CD4-positive, alpha-beta T cell treated with Interleukin-21 for 1 hour (primary cell): Measurements from ENCODE around the gene GSTP1.
"Not testable (repeated sequence)": the region's sequence is repeated elsewhere in the genome, so short reads cannot be mapped to it uniquely, and the experiment has no call there.

Experiments used
- DNase-seq: peaks from one replicate; pipeline ENCODE4 v3.0.0-alpha.2; 2020

GSTP1 gene

GRCh38 chr11:67616431-67617242 is 33.0 kb downstream of the GSTP1 start:
- no peak for DNase-seq

GRCh38 chr11:67617243-67617953 is 33.8 kb downstream of the GSTP1 start:
- no peak for DNase-seq

DNA sequence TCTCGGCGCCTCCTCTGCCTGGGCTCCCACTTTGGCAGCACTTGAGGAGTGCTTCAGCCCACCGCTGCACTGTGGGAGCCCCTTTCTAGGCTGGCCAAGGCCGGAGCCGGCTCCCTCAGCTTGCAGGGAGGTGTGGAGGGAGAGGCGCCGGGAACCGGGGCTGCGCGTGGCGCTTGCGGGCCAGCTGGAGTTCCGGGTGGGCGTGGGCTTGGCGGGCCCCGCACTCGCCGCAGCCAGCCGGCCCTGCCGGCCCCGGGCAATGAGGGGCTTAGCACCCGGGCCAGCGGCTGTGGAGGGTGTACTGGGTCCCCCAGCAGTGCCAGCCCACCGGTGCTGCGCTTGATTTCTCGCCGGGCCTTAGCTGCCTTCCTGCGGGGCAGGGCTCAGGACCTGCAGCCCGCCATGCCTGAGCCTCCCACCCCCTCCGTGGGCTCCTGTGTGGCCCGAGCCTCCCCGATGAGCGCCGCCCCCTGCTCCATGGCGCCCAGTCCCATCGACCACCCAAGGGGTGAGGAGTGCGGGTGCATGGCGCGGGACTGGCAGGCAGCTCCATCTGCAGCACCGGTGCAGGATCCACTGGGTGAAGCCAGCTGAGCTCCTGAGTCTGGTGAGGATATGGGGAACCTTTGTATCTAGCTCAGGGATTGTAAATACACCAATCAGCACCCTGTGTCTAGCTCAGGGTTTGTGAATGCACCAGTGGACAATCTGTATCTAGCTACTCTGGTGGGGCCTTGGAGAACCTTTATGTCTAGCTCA is 35.5 kb downstream of the GSTP1 start:
- DNase-seq: not testable (repeated sequence)

GRCh38 chr11:67619683-67620618 is 36.3 kb downstream of the GSTP1 start:
- not testable (repeated sequence) for DNase-seq

DNA sequence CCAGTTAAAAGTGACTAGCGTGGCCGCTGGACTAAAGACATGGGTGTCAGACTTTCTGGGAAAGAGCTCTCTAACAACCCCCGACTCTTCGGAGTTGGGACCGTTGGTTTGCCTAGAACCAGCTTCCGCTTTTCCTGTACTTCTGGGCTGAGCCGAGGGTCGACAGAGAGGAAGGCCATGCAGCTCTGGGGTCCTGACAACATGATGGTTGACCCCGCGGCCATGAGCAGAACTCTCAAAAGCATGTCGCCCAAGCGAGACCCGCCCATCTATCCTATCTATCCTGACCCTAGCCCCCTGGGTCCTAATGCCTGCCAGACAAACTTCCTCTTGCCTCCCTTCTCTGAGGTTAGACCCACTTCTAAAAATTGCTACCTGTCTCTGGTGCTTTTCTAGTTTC is 37.0 kb downstream of the GSTP1 start:
- not testable (repeated sequence) for DNase-seq

DNA sequence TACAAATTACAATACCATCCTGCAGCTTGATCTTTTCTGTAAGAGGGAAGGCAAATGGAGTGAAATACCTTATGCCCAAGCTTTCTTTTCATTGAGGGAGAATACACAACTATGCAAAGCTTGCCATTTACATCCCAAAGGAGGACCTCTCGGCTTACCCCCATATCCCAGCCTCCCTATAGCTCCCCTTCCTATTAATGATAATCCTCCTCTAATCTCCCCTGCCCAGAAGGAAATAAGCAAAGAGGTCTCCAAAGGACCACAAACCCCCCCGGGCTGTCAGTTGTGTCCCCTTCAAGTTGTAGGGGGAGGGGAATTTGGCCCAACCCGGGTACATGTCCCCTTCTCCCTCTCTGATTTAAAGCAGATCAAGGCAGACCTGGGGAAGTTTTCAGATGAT is 38.3 kb downstream of the GSTP1 start:
- not testable (repeated sequence) for DNase-seq

DNA sequence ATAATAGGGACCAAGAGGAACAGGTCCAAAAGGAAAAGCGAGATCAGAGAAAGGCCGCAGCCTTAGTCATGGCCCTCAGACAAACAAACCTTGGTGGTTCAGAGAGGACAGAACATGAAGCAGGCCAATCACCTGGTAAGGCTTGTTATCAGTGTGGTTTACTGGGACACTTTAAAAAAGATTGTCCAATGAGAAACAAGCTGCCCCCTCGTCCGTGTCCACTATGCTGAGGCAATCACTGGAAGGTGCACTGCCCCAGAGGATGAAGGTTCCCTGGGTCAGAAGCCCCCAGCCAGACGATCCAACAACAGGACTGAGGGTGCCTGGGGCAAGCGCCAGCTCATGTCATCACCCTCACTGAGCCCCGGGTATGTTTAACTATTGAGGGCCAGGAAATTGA is 39.3 kb downstream of the GSTP1 start:
- not testable (repeated sequence) for DNase-seq

GRCh38 chr11:67623795-67624194 is 40.2 kb downstream of the GSTP1 start:
- DNase-seq: not testable (repeated sequence)

- not testable (repeated sequence) for DNase-seq
These were observed 42.7 kb downstream of the GSTP1 start for GRCh38 chr11:67626131-67626833.

GRCh38 chr11:67626970-67627369 is 43.4 kb downstream of the GSTP1 start:
- no peak for DNase-seq

DNA sequence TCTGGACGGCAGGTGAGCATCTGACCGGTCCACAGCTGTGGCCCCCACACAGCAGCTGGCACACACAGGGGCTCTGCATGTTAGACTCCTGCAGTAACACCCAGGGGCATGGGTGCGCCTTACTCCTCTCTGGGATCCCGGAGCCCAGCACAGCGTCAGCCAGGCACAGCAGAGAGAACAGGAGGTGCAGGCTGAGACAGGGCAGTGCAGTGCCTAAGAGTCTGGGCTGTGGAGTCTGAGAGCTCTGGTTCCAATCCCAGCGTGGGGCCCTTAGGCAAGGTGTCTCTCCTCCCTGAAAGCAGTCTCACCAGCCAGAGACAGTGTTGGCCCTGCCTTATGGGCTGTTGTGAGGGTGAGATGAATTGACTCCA is 43.8 kb downstream of the GSTP1 start:
- DNase-seq: no peak

DNA sequence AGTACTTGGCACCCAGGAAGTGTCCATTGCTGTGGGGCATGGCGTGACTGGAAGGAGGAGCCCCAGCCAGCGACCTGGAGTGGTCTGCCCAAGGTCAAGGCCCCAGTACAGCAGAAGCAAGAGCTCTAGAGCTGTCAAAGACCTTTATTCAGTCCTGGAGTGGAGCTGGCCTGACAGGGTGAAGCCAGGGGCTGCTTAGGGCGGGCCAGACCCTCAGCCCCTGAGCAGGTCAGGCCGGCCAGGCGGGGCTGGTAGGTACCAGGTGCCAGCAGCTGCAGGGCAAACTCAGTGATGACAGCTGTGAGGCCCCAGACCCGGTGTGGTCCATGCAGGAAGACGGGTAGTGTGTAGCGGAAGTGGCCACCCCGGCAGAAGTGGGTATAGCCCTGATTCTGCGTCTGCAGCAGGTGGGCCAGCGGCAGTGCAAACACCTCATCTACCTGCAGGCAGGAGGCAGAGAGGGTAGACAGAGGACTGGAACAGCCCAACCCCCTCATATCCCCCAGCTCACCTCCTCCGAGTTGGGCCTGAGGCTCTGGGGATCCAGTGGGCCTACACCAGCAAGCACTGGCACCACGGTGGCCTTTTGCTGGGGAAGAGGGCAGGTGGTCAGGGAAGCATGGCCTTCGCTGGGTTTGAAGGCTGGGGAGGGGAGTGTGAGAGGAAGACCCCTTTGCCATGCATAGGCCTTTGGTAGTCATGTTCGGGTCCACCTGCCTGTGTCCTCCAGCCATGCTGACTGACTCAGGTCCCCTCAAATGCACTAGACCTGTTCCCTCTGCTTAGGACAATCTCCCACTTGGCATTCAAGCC is 44.4 kb downstream of the GSTP1 start:
- no peak for DNase-seq

DNA sequence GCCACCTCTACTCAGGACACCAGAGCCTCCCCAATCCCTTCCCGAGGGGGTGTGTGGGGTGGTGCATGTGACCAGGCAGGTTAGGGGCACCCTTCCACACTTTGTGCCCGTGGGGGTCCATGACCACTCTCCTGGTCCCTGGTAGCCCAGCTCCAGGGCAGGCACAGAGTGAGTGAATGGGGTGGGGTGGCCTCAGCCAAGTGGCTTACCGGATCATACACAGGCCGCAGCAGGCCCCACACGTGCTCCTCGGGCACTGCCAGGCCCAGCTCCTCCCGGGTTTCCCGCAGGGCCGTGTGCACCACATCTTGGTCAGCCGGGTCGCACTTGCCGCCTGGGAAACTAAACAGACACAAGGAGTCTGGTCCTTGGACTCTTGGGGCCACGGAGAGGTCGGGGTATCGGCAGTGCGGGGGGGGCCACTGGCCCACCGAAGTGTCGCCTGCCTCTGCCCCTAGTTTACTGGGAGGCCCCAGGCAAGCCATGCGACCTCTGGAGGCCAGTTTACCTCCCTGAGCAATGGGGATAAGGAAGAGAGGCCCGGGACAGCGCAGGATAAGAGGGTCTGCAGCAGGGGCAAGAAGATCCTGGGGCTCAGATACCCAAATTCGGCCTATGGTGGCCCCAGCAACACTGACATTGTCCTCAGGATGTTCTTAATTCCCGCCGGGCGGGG is 45.2 kb downstream of the GSTP1 start:
- no peak for DNase-seq

- DNase-seq: peak; percentile 89
These were observed 46.0 kb downstream of the GSTP1 start, which contains the start of gene NUDT8 for GRCh38 chr11:67629386-67630227. Gene NUDT8 (minus strand): TSS chr11:67629937. CDS start chr11:67629911, 26 bp downstream.

DNA sequence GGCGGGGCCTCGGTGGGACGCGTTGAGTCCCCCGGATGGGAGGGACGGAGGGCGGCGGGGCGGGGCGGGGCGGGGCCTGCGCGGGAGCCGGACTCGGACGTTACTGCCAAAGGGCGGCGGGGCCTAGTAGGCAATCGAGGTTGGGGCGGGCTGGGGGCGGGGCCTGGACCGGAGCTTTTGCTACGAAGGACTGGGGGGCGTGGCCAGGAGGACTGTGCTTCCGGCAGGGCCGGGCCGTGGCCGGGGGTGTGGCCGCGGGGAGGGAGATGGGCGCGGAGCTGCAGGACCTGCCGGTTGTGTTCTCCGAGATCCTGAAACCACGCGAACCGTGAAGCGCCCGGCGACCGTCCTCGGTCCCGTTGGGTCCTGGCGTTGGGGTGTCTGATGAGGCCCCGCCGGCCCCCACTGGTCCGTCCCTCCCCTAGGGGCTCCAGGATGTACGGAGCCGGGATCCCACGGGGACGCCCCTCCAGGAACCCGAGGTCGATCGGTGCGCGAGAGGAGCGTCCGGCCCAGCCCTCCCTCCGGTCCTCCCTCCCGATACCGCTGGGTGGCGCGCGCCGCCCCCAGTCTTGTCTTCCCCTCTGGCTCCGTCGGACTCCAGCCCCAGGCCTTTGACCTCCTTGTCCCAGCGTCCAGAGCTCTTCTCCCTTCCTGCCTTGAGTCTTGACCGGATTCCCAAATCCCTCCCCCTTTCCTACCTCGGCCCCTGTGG is 46.8 kb downstream of the GSTP1 start:
- DNase-seq: peak; percentile 96

DNA sequence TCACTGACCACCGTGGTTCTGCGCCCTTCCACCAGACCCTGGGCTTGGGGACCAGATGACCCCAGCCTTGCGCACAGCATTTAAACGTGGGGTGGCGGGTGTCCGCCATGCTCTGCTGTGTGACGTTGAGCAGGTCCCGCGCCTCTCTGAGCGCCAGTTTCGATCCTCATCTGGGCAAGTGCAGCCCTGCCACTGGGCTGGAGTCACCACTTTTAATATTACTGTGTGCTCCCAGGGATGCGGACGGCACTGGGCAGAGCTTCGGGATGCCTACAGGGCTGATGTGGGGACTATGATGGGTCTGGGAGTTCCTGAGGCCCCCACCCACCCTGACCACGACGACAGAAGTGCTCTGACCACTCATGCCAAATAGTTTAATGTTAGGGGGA is 47.3 kb downstream of the GSTP1 start:
- no peak for DNase-seq

DNA sequence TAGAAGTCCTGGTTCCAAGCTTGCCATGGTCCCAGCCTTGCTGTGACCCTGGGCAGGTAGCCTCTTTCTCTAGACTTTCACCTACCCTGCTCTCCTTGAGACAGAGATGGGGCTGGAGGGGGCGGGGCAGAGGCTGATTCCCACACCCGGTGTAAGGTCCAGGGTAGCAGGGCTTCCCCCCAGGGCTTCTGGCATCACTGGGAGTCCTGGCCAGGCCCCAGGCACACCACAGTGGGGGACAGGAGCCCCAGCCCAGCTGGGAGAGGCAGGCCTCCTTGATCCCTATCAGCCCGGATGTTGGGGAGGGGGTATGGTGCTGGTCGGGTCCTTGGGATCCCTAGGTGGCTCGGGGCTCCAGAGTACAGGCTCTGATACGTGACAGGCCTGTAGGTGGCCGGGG is 47.8 kb downstream of the GSTP1 start:
- DNase-seq: no peak

GRCh38 chr11:67631853-67632174 is 48.2 kb downstream of the GSTP1 start:
- no peak for DNase-seq
